Stimulated activated CD8-positive, alpha-beta memory T cell treated with anti-CD3 and anti-CD28 coated beads, Interleukin-12 subunit alpha, Interleukin-12 subunit beta, amount 100 ng/mL, for 4 hours (primary cell): ENCODE results near the gene MYO18A.

ENCODE experiments used
- DNase-seq: peaks from one replicate; pipeline ENCODE4 v3.0.0-alpha.2; 2020; ENCODE audit warnings: low read depth

The MYO18A gene

DNA sequence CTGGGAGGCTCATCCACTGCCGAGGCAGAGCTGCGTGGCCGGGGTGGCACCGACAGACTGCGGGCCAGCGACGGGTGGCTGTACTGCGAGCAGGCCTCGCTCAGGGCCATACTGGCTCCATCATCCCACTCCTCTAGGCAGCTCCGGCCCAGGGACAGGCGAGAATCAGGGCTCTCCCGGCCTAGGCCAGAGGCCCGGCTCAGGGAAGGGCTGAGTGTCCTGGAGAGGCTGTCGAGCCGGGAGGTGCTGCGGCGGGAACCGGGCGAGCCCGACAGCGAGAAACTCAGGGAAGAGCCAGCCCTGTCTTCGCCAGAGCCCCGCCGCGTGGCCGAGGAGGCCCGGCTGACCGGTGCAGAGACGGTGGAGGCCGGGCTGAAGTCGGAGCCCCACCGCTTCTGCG is 99.9 kb downstream of the MYO18A start:
- no peak for DNase-seq

DNA sequence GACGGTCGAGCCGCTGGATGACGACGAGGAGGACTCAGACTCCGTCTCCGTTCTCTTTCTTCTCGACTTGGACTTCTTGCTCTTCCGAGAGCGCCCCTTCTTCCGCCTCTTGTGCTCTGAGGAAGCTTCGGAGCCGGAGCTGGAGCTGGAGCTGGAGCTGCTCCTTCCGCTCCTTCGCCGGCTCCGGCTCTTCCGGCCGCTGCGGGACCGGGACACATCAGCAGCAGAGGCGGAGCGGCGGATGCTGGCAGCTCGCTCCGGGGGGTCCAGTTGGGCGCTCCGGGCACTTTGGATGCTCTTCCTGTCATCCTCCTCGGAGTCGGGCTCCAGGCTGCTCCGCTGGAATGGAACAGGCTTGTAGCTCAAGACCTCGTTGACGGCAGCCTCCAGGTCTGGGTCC is 100.3 kb downstream of the MYO18A start:
- no peak for DNase-seq

DNA sequence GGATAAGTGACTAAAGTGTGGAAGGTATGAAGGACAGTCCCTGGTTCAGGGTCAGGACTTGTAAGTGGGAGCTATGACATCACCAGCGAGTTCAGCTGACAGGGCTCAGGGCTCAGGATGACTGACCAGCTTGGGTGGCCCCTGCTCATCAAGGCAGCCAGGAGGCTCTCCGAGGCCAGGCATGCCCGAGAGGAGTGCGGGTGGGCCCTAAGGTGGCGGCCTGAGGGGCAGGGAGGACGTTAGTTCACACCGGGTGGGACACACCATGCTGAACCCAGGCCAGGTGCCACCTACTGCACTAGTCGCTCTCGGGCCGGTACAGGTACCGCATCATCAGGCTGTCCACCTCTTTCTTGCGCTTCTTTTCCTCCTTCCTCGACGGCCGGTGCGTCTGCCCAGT is 100.8 kb downstream of the MYO18A start:
- no peak for DNase-seq

DNA sequence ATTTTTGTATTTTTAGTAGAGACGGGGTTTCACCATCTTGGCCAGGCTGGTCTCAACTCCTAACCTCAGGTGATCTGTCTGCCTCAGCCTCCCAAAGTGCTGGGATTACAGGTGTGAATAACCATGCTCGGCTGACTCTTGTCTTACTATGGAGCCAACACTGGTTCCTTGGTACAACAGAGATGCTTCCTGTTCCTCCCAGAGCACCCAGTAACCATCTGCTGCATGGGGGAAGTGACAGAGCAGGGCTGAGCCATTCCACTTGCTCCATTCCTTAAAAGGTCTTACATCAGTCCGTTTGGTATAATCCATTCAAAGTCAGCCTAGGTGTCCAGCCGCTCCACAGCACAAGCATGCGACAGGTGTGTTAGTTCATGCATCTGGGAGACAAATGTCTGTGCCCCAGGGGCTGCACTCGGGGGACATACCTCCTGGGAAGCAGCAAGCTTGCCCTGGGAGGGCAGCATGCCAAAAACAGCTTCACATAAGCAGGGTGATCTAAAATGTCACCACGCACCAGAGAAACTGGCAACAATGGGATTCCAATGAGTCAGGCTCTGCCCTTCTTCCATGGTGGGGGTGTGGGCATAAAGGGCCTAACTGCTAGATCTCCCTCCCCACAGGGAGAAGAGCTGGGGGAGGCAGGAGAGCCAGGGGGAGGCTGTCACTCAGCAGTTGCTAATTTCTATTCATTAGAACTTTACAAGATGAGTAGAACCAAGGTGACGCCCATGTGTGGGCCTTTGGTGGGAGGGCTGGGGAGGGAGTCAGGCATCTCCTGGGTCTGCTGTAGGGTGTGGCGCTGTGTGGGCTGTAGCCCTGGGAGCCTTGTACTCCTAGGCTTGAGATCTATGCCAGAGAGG is 101.8 kb downstream of the MYO18A start:
- no peak for DNase-seq

DNA sequence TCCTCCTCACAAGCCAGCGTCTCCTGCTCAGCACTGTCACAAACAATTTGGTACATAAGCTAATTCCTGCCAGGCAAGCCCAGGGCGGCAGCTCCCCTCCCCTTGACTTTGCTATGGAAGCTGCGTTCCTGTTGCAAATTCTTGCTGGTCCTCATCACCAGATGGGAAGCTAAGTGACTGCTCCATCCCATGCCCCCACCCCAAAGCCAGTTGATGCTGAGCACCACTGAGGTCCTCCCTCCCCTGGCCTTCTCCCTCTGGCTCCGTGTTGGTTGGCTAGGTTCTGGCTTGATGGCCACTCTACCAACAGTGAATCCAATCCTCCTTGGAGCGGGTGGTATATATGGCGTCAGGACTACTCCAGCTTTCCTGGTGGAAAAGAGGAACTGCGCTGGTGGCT is 102.9 kb downstream of the MYO18A start:
- no peak for DNase-seq

DNA sequence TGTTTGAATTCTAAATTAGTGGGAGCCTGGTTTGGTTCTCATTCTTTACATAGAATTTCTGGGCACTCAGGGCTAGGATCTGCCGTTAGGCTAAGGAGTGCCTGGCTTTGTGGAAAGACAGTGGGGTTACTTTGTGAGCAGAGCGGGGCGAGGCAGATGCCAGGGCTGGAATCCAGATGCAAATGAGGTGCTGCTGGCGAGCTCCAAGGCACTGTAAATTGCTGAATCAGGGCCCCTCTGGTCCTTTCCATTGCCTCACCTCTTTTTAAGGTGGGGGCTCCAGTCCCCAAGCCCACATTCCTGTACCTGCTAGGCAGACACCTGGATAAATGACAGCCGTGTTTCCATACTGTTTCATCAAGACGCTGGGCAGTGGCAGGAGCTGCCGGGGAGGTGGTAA is 103.5 kb downstream of the MYO18A start:
- DNase-seq = no peak

DNA sequence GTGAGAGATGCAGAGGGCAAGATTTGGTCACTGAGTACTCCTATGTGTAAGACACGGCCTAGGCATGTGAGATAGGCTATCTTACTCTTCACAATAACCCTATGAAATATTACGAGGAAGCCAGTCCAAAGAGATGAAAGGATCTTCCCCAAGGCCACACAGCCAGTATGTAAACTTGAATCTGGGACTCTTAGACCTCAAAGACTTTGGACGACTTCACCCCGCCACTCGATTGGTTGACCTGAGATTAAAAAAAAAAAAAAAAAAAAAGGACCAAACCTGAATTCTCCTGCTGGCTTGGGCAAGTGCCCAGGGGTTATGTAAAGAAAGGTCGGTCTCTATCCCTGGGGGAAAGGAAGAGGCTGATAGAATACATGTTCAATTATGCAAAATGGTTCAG is 104.1 kb downstream of the MYO18A start:
- no peak for DNase-seq

DNA sequence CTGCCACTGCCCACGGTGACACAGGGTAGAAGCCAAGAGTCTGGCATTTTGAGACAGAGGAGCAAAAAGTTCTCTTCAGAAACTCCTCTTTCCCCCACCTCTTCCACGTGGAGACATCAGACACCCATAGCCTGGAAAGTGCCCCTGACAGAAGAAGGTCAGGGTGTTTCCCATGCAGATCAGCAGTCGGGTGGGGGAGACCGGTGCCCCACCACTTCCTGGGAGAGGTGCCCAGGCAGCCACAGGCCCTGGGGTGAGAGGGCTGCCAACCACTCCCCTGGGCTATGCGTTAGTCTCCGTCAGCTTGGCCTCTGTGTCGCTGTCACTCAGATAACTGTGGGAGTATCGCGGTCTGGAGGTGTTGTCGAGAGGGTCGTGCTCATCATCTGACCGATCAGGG is 105.7 kb downstream of the MYO18A start:
- DNase-seq = no peak

DNA sequence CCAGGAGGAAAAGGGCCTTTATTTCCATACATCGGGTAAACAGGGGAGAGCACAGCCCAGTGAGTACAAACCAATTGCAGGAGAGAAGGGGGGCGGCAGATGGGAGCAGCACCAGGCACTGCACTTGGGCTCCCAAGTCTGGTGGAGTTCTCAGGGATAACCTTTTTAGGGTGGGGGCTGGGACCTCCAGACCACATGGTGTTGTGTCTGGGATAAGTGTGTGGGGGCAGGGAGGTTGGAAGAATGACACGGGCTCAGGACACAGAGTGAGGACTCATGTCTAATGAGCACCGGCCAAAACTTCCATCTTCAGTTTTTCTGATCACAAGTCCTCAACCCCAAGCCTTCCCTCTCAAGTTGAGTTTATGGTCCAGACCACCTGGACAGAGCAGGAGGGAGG is 106.7 kb downstream of the MYO18A start:
- no peak for DNase-seq

DNA sequence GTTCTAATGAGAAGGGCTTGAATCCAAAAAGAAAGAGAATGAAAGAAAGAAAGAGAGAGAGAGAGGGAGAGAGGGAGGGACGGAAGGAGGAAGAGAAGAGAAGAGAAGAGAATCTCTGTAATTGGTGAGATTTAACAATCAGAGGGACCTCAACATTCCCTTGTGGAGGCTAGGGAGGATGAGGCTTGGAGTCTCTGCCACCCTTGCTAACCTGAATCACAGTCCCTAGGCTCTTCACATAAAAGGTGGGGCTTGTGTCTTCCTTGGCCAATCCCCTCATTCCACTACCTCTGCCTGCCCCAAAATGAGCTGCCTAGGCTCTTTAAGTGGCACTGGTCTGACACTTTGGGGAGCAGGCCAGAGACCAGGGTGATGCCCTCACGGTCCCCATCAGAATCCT is 107.2 kb downstream of the MYO18A start:
- DNase-seq = no peak

DNA sequence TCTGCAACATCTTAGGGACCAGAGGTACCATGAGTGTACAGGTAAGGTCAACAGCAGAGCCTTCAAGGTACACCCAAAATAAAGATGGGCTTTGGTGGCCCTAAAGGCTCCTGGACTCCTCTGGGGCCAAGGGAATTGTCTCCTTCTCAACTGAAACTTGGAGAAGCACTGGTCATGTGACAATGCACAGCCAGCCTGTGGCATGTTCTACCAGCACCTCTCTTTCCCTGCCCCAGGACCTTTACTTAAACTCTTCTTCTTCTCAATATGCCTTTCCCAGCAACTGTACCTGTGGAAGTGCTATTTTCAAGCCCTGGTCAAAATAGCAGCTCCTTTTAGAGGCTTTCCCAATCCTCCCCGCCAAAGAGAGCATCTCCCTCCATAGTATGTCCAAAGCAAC is 108.9 kb downstream of the MYO18A start:
- no peak for DNase-seq

DNA sequence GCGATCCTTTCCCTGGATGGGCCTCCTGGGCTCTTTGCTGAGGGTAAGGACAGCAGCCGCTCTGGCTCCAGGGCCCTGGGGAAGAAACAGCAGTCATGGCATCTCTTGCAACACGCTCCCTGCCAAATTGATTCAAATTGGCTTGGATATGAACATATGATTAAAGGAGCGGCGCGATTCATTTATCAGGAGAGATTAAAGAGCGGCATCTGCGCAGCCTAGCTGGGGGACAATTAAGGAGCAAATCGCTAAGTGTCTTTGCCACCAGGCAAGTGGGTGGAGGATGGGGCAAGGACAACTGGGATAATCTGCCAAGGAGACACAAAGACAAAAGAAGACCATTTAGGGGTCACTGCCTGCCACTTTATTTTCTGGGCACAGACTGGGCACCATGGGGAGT is 109.4 kb downstream of the MYO18A start:
- no peak for DNase-seq

DNA sequence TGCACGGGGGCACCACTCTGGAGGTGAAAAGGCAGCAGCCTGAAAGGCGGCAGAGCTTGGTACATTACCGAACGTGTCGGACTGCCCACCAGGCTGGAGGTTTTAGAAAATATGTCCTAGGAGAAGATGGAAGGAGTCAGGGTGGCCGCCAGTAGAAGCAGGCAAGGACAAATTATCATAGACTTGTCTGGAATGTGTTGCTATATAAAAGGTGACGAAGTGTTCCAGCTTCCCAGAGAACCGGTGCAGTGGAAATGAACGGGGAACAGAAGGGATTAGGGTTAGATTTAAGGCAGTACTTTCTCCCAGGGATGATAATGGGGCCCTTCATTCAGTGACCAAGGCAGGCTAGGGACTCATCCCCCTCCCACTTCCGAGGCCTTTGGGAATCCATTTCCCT is 109.9 kb downstream of the MYO18A start:
- no peak for DNase-seq

DNA sequence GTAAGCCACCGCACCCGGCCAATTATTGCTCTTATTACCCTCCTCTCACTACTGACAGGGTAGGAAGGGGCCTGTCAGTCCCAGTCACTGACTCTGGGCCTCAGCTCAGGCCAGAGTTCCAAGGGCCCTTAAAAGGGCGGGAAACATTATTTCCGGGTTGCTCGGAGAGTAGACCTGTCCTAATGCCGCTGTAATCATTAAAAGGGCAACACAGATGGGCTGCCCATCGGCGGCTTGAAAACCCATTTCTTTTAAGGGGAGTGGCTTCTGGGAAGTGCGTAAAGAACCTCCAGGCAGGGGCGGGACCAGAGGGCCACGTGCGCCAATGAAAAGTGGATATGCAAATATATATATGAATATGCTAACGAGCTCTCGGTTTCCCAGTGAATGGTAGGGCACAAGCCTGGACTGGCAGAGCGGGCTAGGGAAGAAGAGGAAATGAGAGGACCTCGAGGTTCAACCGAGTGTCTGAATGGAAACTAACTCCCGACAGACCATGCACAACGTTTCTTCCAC is 110.6 kb downstream of the MYO18A start:
- no peak for DNase-seq

DNA sequence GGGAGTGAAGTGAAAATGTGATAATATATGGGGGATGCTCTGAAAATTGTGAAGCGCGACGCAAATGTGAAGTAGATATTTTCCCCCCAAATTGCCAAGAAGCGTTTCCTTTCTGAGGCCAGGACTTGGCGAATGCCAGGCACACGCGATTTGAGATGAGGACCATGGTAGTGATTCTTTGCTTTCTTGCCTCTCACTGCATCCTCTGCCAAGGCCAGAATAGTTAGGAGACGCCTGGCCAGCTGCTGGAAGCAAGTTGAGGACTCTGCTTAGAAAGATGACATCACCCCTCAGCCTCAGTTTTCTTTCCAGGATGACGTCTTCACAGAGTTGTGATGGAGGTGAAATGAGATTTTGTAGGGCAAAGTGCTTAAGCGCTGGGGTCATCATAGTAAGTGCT is 111.4 kb downstream of the MYO18A start:
- DNase-seq = no peak

DNA sequence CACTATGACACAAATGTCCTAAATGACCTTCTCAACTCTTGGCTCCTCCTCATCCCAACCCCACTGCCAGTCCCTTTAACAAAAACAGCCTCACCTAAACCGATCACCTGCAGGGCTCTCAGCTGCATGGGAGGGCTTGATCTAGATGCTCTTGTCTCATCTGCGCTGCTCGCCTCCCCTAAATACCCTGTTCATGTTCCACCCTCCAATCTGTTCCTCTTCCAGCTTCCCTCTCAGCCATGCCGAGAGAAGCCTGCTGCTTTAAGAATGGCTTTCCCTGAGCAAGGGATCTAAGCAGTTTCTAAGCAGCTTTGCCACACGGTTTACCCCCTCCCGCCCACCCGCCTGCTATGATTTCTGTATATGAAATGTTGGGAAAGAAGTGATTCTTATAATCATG is 113.6 kb downstream of the MYO18A start:
- DNase-seq = no peak

DNA sequence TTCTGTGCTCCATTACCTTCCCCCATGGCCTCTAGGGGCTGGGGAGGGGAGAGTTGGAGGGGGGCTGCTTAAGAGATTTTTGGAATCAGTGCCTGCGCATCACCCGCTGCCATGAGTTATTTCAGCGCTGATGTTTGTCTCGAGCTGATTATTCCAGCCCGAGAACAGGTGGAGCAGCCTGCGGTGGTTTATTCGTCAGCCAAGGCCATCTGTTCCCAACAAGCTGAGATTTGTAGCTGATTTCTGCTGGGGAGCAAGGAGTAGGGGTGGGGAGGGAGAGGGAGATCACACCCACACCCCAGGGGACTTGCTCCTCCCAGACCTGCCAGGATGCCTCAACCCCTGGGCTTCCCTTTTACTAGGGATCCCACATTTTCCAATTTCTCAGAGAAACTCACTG is 114.2 kb downstream of the MYO18A start:
- DNase-seq = no peak

DNA sequence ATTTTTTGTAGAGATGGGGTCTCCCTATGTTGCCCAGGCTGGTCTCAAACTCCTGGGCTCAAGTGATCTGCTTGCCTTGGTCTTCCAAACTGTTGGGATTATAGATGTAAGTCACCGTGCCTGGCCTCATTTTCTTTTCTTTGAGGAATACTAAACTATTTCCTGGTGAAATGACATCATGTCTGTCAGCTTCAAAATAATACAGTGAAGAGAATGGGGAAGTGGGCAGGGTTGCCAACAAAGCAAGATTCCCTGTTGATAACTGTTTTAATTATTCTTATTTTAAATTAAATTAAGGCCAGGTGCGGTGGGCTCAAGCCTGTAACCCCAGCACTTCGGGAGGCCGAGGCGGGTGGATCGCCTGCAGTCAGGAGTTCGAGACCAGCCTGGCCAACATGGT is 116.2 kb downstream of the MYO18A start:
- no peak for DNase-seq

DNA sequence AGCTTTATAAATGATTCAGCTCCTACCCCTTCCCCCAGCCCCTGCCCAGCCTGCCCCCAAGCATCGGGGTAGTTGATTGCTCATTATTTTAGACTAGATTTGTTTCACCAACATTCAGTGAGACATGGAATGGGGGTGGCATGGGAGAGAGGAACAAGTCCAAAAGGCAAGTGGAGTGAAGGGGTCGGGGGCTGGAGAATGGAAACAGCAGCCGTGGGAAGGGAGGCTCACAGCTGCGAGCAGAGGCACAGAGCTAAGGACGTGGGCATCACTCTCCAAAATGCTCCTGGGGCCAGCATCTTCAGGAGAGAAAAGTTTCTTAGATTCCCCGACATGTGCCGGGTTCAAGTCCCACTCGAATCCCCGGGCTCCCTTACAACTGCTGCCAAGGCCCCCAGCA is 118.0 kb downstream of the MYO18A start:
- DNase-seq = no peak

DNA sequence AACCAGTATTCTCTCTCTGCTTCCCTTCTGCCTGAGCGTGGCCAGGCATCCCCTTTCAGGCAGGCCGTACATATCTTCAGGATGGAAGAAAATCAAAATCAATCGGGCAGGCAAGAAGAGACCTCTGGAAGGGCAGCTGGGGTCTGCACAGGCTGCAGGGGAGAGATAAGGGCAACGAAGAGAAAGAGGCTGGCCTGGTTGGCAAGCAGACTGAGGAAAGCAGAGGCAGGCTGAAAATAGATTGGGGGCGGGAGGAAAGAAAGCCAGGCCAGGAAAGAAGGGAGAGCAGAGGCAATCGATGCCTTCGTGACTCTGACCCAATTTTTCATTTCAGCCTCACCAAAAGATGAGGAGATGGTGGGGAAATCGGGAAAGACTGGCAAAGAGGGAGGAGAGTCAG is 119.2 kb downstream of the MYO18A start:
- no peak for DNase-seq

DNA sequence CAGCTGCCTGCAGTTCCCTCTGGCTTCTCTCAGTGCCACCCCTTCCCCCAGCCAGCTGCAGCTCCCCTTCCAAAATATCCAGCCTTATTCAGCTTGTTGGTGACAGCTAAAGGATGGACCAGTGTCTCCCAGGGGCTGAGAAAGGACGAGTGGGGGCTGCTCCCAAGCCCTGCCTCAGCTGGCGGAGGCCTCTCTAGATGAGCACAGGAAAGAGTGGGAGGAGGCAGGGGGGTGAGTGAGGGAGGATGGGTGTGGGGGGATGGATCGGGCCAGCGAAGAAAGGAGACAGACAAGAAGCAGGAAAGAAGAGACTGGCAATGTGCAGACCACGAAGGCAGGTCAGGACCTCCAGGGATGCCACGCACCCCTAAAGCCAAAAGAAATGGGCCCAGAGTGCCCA is 119.7 kb downstream of the MYO18A start:
- no peak for DNase-seq

DNA sequence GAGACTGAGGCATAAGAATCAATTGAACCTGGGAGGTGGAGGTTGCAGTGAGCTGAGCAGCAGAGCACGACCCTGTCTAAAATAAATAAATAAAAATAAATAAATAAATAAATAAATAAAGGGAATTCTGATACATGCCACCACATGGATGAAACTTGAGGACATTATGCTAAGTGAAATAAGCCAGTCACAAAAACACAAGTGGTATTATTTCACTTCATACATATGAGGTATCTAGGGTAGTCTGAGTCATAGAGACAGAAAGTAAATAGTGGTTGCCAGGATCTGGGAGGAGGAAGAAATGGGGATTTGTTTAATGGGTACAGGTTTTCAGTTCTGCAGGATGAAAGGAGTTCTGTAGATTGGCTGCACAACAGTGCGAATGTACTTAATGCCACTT is 120.9 kb downstream of the MYO18A start:
- no peak for DNase-seq

DNA sequence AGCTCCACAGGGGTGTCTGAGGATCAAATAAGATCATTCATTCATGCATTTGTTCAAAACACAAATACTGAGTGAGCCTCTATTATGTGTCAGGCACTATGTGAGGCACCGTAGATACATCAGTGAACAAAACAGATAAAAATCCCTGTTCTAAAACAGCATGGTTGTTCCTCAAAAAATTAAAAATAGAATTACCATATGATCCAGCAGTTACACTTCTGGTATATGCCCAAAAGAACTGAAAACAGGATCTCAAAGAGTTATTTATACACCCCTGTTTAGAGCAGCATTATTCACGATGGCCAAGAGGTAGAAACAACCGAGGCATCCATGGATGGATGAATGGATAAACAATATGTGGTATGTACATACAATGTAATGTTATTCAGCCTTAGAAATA is 121.8 kb downstream of the MYO18A start:
- no peak for DNase-seq

DNA sequence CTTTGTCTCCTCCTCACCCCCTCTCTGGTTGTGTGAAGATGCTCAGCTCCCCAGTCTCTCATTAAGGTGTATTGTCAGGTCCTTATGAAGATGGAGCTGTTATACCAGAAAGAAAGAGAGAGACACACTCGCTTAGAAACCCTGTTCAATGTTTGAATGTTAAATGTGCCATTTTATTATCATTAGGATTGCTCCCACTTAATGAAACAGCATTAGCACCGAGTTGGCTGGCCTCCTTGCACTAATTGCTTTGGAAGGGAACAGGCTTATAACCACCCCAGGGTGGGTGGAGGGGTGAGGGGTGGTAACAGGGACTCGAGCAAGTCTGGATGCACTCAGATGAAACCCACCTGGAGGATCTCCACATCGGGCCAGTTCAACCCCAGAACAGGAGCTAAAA is 122.8 kb downstream of the MYO18A start:
- DNase-seq = no peak
